ENCODE measurements around the gene FGF9. TPM values are rescaled to one million over a fixed set of nuclear protein-coding genes. Genes with fewer than 3 reads are reported as not detected.

FGF9 gene
- total RNA-seq, 1 experiment from 2014 or later, result 0.26 TPM

DNA sequence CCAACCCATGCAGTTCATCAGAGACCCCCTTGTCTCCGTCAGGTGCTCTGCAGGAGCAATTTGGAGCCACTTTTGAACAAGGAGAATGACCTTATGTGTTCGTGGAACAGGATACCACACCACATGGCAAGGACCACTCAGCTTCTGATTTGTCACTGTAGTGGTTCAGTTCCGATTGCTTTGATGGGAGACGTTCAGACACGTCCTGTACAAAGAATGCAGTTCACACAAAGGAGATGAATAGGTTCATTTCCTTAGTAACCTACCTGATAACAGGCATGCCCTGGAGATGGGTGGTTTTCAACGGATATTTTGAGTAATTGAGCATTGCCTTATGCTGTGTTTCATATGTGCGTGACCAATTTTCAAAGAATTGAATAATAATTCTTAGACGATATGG is 17.2 kb downstream of the FGF9 start (continued):
- TF ChIP-seq GABPB1 (CRISPR knock-in tag; IDR thresholded peaks at IDR 0.05) (no peak), EMX1 (CRISPR knock-in tag; IDR thresholded peaks at IDR 0.05) (no peak), MAX (CRISPR knock-in tag; IDR thresholded peaks at IDR 0.05) (no peak)
- TF ChIP-seq, protein P1, sequence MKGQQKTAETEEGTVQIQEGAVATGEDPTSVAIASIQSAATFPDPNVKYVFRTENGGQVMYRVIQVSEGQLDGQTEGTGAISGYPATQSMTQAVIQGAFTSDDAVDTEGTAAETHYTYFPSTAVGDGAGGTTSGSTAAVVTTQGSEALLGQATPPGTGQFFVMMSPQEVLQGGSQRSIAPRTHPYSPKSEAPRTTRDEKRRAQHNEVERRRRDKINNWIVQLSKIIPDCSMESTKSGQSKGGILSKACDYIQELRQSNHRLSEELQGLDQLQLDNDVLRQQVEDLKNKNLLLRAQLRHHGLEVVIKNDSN (CRISPR knock-in tag; IDR thresholded peaks at IDR 0.05), result no peak
- TF ChIP-seq, protein P2, sequence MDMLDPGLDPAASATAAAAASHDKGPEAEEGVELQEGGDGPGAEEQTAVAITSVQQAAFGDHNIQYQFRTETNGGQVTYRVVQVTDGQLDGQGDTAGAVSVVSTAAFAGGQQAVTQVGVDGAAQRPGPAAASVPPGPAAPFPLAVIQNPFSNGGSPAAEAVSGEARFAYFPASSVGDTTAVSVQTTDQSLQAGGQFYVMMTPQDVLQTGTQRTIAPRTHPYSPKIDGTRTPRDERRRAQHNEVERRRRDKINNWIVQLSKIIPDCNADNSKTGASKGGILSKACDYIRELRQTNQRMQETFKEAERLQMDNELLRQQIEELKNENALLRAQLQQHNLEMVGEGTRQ (CRISPR knock-in tag; IDR thresholded peaks at IDR 0.05), result no peak

GRCh38 chr13:21689097-21689496 is 18.2 kb downstream of the FGF9 start:
- POLR2A ChIA-PET, result no interaction called here
- DNase-seq (ENCODE audit: low spot score), result no peak
- CTCF ChIA-PET, result no interaction called here
- H3K9me3 Mint-ChIP-seq, result no peaks in the 10 kb centered on the region
- ATAC-seq, result no peak
- TF ChIP-seq JUN (CRISPR knock-in tag; IDR thresholded peaks at IDR 0.05) (no peak), ZNF232 (CRISPR knock-in tag; IDR thresholded peaks at IDR 0.05) (no peak), RORB (CRISPR knock-in tag; IDR thresholded peaks at IDR 0.05) (no peak), ARID4B (CRISPR knock-in tag; IDR thresholded peaks at IDR 0.05; ENCODE audit: borderline replicate concordance) (no peak), ZNF671 (CRISPR knock-in tag; IDR thresholded peaks at IDR 0.05) (no peak), MYBL2 (CRISPR knock-in tag; IDR thresholded peaks at IDR 0.05) (no peak), OVOL2 (CRISPR knock-in tag; IDR thresholded peaks at IDR 0.05; ENCODE audit: borderline replicate concordance) (no peak), E2F1 (CRISPR knock-in tag; IDR thresholded peaks at IDR 0.05) (no peak), IRF2 (CRISPR knock-in tag; IDR thresholded peaks at IDR 0.05; ENCODE audit: borderline replicate concordance, low read depth) (no peak)
- TF ChIP-seq, protein P3, sequence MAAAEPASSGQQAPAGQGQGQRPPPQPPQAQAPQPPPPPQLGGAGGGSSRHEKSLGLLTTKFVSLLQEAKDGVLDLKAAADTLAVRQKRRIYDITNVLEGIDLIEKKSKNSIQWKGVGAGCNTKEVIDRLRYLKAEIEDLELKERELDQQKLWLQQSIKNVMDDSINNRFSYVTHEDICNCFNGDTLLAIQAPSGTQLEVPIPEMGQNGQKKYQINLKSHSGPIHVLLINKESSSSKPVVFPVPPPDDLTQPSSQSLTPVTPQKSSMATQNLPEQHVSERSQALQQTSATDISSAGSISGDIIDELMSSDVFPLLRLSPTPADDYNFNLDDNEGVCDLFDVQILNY (CRISPR knock-in tag; IDR thresholded peaks at IDR 0.05), result no peak
- no peaks in the 10 kb centered on the region for H3K27me3 Mint-ChIP-seq (ENCODE audit: low read depth)
- H3K4me1 Mint-ChIP-seq, result no peaks in the 10 kb centered on the region; the same call in 1 of the 2 replicates
- H3K36me3 Mint-ChIP-seq, result no peaks in the 10 kb centered on the region
- H3K4me3 Mint-ChIP-seq, result no peak overlapping the region
- H3K27ac Mint-ChIP-seq, result no peak overlapping the region

GRCh38 chr13:21690955-21691354 is 20.1 kb downstream of the FGF9 start:
- ATAC-seq (no peak), DNase-seq (ENCODE audit: low spot score) (no peak)
- Mint-ChIP-seq H3K4me1 (no peaks in the 10 kb centered on the region; the same call in 1 of the 2 replicates), H3K27ac (no peak overlapping the region), H3K27me3 (ENCODE audit: low read depth) (no peaks in the 10 kb centered on the region), H3K9me3 (no peaks in the 10 kb centered on the region), H3K36me3 (no peaks in the 10 kb centered on the region), H3K4me3 (no peak overlapping the region)
- CTCF ChIA-PET, result interaction anchor here (1.1 kb wide), 1 partner anchor 14 kb away, joined by 3 read pairs; no protein-coding TSS in a partner anchor
- POLR2A ChIA-PET, result no interaction called here
- TF ChIP-seq ZNF232 (CRISPR knock-in tag; IDR thresholded peaks at IDR 0.05), result no peak
- TF ChIP-seq, protein P4, sequence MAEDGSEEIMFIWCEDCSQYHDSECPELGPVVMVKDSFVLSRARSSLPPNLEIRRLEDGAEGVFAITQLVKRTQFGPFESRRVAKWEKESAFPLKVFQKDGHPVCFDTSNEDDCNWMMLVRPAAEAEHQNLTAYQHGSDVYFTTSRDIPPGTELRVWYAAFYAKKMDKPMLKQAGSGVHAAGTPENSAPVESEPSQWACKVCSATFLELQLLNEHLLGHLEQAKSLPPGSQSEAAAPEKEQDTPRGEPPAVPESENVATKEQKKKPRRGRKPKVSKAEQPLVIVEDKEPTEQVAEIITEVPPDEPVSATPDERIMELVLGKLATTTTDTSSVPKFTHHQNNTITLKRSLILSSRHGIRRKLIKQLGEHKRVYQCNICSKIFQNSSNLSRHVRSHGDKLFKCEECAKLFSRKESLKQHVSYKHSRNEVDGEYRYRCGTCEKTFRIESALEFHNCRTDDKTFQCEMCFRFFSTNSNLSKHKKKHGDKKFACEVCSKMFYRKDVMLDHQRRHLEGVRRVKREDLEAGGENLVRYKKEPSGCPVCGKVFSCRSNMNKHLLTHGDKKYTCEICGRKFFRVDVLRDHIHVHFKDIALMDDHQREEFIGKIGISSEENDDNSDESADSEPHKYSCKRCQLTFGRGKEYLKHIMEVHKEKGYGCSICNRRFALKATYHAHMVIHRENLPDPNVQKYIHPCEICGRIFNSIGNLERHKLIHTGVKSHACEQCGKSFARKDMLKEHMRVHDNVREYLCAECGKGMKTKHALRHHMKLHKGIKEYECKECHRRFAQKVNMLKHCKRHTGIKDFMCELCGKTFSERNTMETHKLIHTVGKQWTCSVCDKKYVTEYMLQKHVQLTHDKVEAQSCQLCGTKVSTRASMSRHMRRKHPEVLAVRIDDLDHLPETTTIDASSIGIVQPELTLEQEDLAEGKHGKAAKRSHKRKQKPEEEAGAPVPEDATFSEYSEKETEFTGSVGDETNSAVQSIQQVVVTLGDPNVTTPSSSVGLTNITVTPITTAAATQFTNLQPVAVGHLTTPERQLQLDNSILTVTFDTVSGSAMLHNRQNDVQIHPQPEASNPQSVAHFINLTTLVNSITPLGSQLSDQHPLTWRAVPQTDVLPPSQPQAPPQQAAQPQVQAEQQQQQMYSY (CRISPR knock-in tag; IDR thresholded peaks at IDR 0.05), result no peak
- TF ChIP-seq ZNF138 (CRISPR knock-in tag; conservative IDR thresholded peaks at IDR 0.05), result no peak
- no peak for TF ChIP-seq ZNF317 (CRISPR knock-in tag; IDR thresholded peaks at IDR 0.05; ENCODE audit: borderline replicate concordance, low read depth)
- no peak for TF ChIP-seq JAZF1 (CRISPR knock-in tag; IDR thresholded peaks at IDR 0.05)
- TF ChIP-seq, protein P3 (CRISPR knock-in tag; IDR thresholded peaks at IDR 0.05), result no peak
